Endothelial cell of umbilical vein (primary cell): ENCODE data around the gene TMEM106A. TPM values are rescaled to one million over a fixed set of nuclear protein-coding genes. Genes with fewer than 3 reads are reported as not detected.

Experiments
- BruUV-seq: library from RNA; stranded (reverse); fragments of 400-500 nt; replicated peaks from 2 replicates; lab custom pipeline; 2021; lab: Mats Ljungman, UMichigan
- CTCF ChIA-PET: fragments of 300-600, 350-600 bp; sonication (Branson Sonifier 250); formaldehyde crosslinking; loops from one replicate; lab custom pipeline; 2021; ENCODE audit warnings: antibody characterized with exemption, inconsistent platforms; lab: Charles Lee
- POLR2A ChIA-PET: fragments of 300-600, 350-600 bp; sonication (Branson Sonifier 250); formaldehyde crosslinking; loops from one replicate; lab custom pipeline; 2021; ENCODE audit warnings: antibody characterized with exemption, inconsistent platforms; lab: Charles Lee
- DNase-seq: peaks from one replicate; pipeline ENCODE4 v3.0.0-alpha.2; 2011; ENCODE audit warnings: low read depth, low spot score
- FAIRE-seq: peaks from 2 replicates; lab custom pipeline; 2011; peaks lifted over from hg19 to GRCh38; lab: Jason Lieb, UNC
- H2AFZ ChIP-seq: 2 replicates; pipeline ENCODE4 v1.6.0; 2012; ENCODE audit warnings: low read depth, low read length, control low read depth, inconsistent platforms
- H3K27ac ChIP-seq: 2 replicates; pipeline ENCODE4 v1.5.1; 2011; ENCODE audit warnings: low read depth, mild to moderate bottlenecking, control low read depth, low read length, moderate library complexity; ENCODE audit not compliant: insufficient read depth
- H3K27me3 ChIP-seq, 2 experiments: 2 replicates each; pipeline versions ENCODE4 v1.6.0 to v1.6.1; 2011; ENCODE audit warnings: low read length in 2 of 2, mixed read lengths in 1 of 2; ENCODE audit not compliant: control insufficient read depth in 2 of 2, insufficient read depth in 2 of 2
- H3K36me3 ChIP-seq, 2 experiments: 2 replicates in 1 of 2; 3 replicates in 1 of 2; pipeline ENCODE4 v1.5.1; 2011; ENCODE audit warnings: low read length in 2 of 2, mild to moderate bottlenecking in 1 of 2, moderate library complexity in 1 of 2; ENCODE audit not compliant: control insufficient read depth in 2 of 2, insufficient read depth in 2 of 2; ENCODE audit errors: extremely low read depth in 1 of 2
- H3K4me1 ChIP-seq: 3 replicates; pipeline ENCODE4 v1.5.1; 2011; ENCODE audit warnings: mild to moderate bottlenecking, low read length; ENCODE audit not compliant: control insufficient read depth, insufficient read depth; ENCODE audit errors: extremely low read depth
- H3K4me2 ChIP-seq: 2 replicates; pipeline ENCODE4 v1.6.1; 2011; ENCODE audit warnings: low read length, control low read depth, mixed read lengths; ENCODE audit not compliant: insufficient read depth
- H3K4me3 ChIP-seq, 3 experiments: fragments of 200-600 bp in 1 of 3; sonication (generic), shearing (Covaris generic) in 1 of 3; replicated peaks in 1 of 3; 2 replicates each; pipeline ENCODE4 v1.5.1; 2011 to 2016; ENCODE audit warnings: control low read depth in 3 of 3, low read length in 3 of 3, mild to moderate bottlenecking in 2 of 3, inconsistent platforms in 1 of 3, low read depth in 1 of 3, moderate library complexity in 1 of 3; ENCODE audit not compliant: insufficient read depth in 1 of 3
- H3K79me2 ChIP-seq: 2 replicates; pipeline ENCODE4 v1.6.0; 2012; ENCODE audit warnings: low read length, inconsistent platforms; ENCODE audit not compliant: control insufficient read depth, insufficient read depth
- H3K9ac ChIP-seq: replicated peaks from 2 replicates; pipeline ENCODE3; 2011; ENCODE audit warnings: low read length, control low read depth; ENCODE audit not compliant: insufficient read depth; ENCODE audit errors: extremely low read depth
- H3K9me1 ChIP-seq: replicated peaks from 3 replicates; pipeline ENCODE4 v1.6.0; 2011; ENCODE audit warnings: mild to moderate bottlenecking, low read length; ENCODE audit not compliant: control insufficient read depth, insufficient read depth; ENCODE audit errors: extremely low read depth
- H3K9me3 ChIP-seq: replicated peaks from 2 replicates; pipeline ENCODE4 v1.5.1; 2012; ENCODE audit warnings: low read length, inconsistent platforms; ENCODE audit not compliant: control insufficient read depth, insufficient read depth
- H4K20me1 ChIP-seq: replicated peaks from 2 replicates; pipeline ENCODE3; 2011; ENCODE audit warnings: mild to moderate bottlenecking, low read length; ENCODE audit not compliant: control insufficient read depth, insufficient read depth; ENCODE audit errors: extremely low read depth
- EZH2 ChIP-seq: IDR thresholded peaks from 2 replicates; pipeline ENCODE4 v1.6.1; 2012; ENCODE audit warnings: borderline replicate concordance, low read depth, mild to moderate bottlenecking, moderate library complexity, low read length, inconsistent platforms; ENCODE audit not compliant: severe bottlenecking
- FOS ChIP-seq: IDR thresholded peaks from 2 replicates; pipeline ENCODE4 v1.6.1; 2011; ENCODE audit warnings: mild to moderate bottlenecking, low read length, moderate library complexity, borderline replicate concordance; ENCODE audit not compliant: insufficient read depth
- GATA2 ChIP-seq: IDR thresholded peaks from 2 replicates; pipeline ENCODE4 v1.7.0; 2011; ENCODE audit warnings: low read depth, mild to moderate bottlenecking, moderate library complexity, mixed read lengths, low read length; ENCODE audit not compliant: insufficient read length, insufficient read depth
- JUN ChIP-seq: IDR thresholded peaks from 2 replicates; pipeline ENCODE4 v1.6.1; 2011; ENCODE audit warnings: borderline replicate concordance, low read depth; ENCODE audit not compliant: insufficient read length, insufficient read depth
- MYC ChIP-seq: IDR thresholded peaks from one replicate; pipeline ENCODE4 v1.6.1; 2011; ENCODE audit warnings: mild to moderate bottlenecking, low read depth, low read length
- POLR2A ChIP-seq: IDR thresholded peaks from 2 replicates; pipeline ENCODE4 v1.6.1; 2012; ENCODE audit warnings: low read depth, mild to moderate bottlenecking, control low read depth, low read length
- POLR2AphosphoS5 ChIP-seq: IDR thresholded peaks from 2 replicates; pipeline ENCODE4 v1.6.1; 2012; ENCODE audit warnings: low read depth, mild to moderate bottlenecking, control low read depth, low read length, moderate library complexity; ENCODE audit not compliant: insufficient read depth
- dilution Hi-C: fragments of 300-500 bp; cut with MboI; formaldehyde crosslinking; loops from one replicate; pipeline ENCODE4 v1.15.0; 2019; ENCODE audit warnings: low sequenced_read_pairs; ENCODE audit not compliant: extremely low pct_ligation_motif_present
- intact Hi-C: fragments of 100-400 bp; cut with micrococcal nuclease; formaldehyde crosslinking; loops from one replicate; pipeline ENCODE4 v1.10.0; 2022
- polyA plus RNA-seq, 4 experiments: library from polyadenylated mRNA; depleted of rRNA in 3 of 4; stranded (reverse) in 3 of 4; unstranded in 1 of 4; fragments of >200 nt; gene quantifications; 2 replicates each; pipeline versions ENCODE4 v1.2.1 to v1.2.3, GENCODE V29; 2011 to 2012; ENCODE audit warnings: missing spikeins in 1 of 4
- total RNA-seq: library from RNA; stranded (reverse); gene quantifications from 2 replicates; pipeline ENCODE4 v1.2.3, GENCODE V29; 2021
- TF ChIP-seq, protein P1 (sequence below), 2 donors: IDR thresholded peaks; 1 replicate in 1 of 2; 2 replicates in 1 of 2; pipeline ENCODE4 v1.5.1; 2011; ENCODE audit warnings: low read length in 2 of 2, mild to moderate bottlenecking in 2 of 2, moderate library complexity in 2 of 2, control low read depth in 1 of 2, inconsistent platforms in 1 of 2, low read depth in 1 of 2; ENCODE audit not compliant: insufficient read depth in 1 of 2; ENCODE audit errors: extremely low read depth in 1 of 2
- TF ChIP-seq, protein P2 (sequence below): IDR thresholded peaks from 2 replicates; pipeline ENCODE4 v1.6.1; 2011; ENCODE audit not compliant: insufficient read depth, insufficient read length

TMEM106A gene
- total and polyA plus RNA-seq, 2 donors (not counting 3 experiments of a cell fraction or from before 2014, with no cell fraction given) = 12.9 to 14.8 TPM

DNA sequence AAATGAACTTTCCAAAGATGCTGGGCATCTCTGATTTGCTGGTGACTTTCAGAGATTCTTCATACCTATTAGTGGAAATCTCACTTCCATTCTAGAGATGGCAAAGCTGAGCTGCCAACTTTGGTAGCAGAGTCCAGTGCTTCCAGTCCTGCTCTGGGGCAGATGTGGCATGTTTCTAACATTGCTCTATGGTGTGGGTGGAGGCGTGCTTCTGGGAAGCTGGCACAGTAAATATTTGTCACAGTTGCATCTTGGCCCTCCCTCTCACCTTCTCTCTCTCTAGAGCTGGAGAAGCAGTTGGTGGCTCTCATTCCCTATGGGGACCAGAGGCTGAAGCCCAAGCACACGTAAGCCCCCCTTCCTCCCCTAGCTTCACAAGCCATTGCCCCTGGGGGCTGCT, 1.9 kb downstream of the TMEM106A start:
- no peak for DNase-seq
- TF ChIP-seq, protein P1, sequence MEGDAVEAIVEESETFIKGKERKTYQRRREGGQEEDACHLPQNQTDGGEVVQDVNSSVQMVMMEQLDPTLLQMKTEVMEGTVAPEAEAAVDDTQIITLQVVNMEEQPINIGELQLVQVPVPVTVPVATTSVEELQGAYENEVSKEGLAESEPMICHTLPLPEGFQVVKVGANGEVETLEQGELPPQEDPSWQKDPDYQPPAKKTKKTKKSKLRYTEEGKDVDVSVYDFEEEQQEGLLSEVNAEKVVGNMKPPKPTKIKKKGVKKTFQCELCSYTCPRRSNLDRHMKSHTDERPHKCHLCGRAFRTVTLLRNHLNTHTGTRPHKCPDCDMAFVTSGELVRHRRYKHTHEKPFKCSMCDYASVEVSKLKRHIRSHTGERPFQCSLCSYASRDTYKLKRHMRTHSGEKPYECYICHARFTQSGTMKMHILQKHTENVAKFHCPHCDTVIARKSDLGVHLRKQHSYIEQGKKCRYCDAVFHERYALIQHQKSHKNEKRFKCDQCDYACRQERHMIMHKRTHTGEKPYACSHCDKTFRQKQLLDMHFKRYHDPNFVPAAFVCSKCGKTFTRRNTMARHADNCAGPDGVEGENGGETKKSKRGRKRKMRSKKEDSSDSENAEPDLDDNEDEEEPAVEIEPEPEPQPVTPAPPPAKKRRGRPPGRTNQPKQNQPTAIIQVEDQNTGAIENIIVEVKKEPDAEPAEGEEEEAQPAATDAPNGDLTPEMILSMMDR (IDR thresholded peaks at IDR 0.05; ENCODE audit: extremely low read depth in 1 of 2, insufficient read depth in 1 of 2, low read depth in 1 of 2, low read length in 2 of 2) = no peak
- TF ChIP-seq MYC (no peak), FOS (no peak), POLR2AphosphoS5 (no peak), JUN (no peak), EZH2 (no peak), POLR2A (no peak), GATA2 (no peak)
- TF ChIP-seq, protein P2, sequence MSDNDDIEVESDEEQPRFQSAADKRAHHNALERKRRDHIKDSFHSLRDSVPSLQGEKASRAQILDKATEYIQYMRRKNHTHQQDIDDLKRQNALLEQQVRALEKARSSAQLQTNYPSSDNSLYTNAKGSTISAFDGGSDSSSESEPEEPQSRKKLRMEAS = no peak
- CTCF ChIA-PET = interaction anchor here (2.4 to 3.9 kb wide), 2 partner anchors 13 to 102 kb away, joined by 9 to 22 read pairs; no protein-coding TSS in a partner anchor
- Histone ChIP-seq H3K9ac (no peak overlapping the region), H2AFZ (no peak overlapping the region), H3K4me1 (peaks cover 16% of the 10 kb centered on the region), H4K20me1 (no peaks in the 10 kb centered on the region), H3K4me3 (no peak overlapping the region), H3K79me2 (peaks cover 5% of the 10 kb centered on the region), H3K9me3 (no peaks in the 10 kb centered on the region), H3K36me3 (peaks cover 9 to 25% of the 10 kb centered on the region in 2 experiments), H3K27ac (no peak overlapping the region), H3K27me3 (no peaks in the 10 kb centered on the region), H3K4me2 (no peak overlapping the region), H3K9me1 (no peaks in the 10 kb centered on the region)
- no peak for FAIRE-seq
- POLR2A ChIA-PET = interaction anchor here (2.9 kb wide), 1 partner anchor 102 kb away, joined by 43 read pairs; no protein-coding TSS in a partner anchor
- BruUV-seq = no TSS peak
- dilution Hi-C loops = no loop called here
- intact Hi-C loops = no loop called here
